ENCODE measurements around the gene SHD. TPM values are rescaled to one million over a fixed set of nuclear protein-coding genes. Genes with fewer than 3 reads are reported as not detected.
A peak's percentile ranks its signal among the peaks of the same experiment; 100 is the strongest.
"Not testable (repeated sequence)": the region's sequence is repeated elsewhere in the genome, so short reads cannot be mapped to it uniquely, and the experiment has no call there.

The SHD gene
- total RNA-seq, result not detected
- long read RNA-seq, result 0 reads

GRCh38 chr19:4278419-4279266, at the start of gene SHD:
Gene SHD, plus strand, starts transcription at chr19:4279266. Its CDS starts 798 bp downstream, at chr19:4280064.
- ATAC-seq (ENCODE audit: poor library complexity) (no peak), DNase-seq (no peak)
- intact Hi-C loops (cut with DNase I), result no loop called here

GRCh38 chr19:4230237-4230636, 48.8 kb upstream of the SHD start:
- intact Hi-C loops (cut with DNase I); ATAC-seq (ENCODE audit: poor library complexity); DNase-seq: not testable (repeated sequence)

GRCh38 chr19:4231521-4231920, 47.5 kb upstream of the SHD start:
- DNase-seq; ATAC-seq (ENCODE audit: poor library complexity); intact Hi-C loops (cut with DNase I): not testable (repeated sequence)

GRCh38 chr19:4232139-4232538, 46.9 kb upstream of the SHD start:
- intact Hi-C loops (cut with DNase I); ATAC-seq (ENCODE audit: poor library complexity); DNase-seq: not testable (repeated sequence)

GRCh38 chr19:4232614-4233281, 46.3 kb upstream of the SHD start:
- peak; percentile 13 for ATAC-seq (ENCODE audit: poor library complexity)
- intact Hi-C loops (cut with DNase I), result no loop called here
- DNase-seq, result no peak

- intact Hi-C loops (cut with DNase I), result no loop called here
- ATAC-seq (ENCODE audit: poor library complexity) (peak; percentile 50), DNase-seq (peak; percentile 65)
Observed at GRCh38 chr19:4233282-4233853, 45.7 kb upstream of the SHD start.

GRCh38 chr19:4234142-4234861, 44.8 kb upstream of the SHD start:
- no peak for DNase-seq
- ATAC-seq (ENCODE audit: poor library complexity), result no peak
- intact Hi-C loops (cut with DNase I), result no loop called here

- DNase-seq, result no peak
- intact Hi-C loops (cut with DNase I), result no loop called here
- ATAC-seq (ENCODE audit: poor library complexity), result no peak
Observed at GRCh38 chr19:4234862-4235201, 44.2 kb upstream of the SHD start.

GRCh38 chr19:4237510-4237909, 41.6 kb upstream of the SHD start:
- ATAC-seq (ENCODE audit: poor library complexity); intact Hi-C loops (cut with DNase I); DNase-seq: not testable (repeated sequence)

- DNase-seq (no peak), ATAC-seq (ENCODE audit: poor library complexity) (no peak)
- intact Hi-C loops (cut with DNase I), result no loop called here
Observed at GRCh38 chr19:4238831-4239230, 40.2 kb upstream of the SHD start.

GRCh38 chr19:4241824-4242430, 37.1 kb upstream of the SHD start:
- DNase-seq (no peak), ATAC-seq (ENCODE audit: poor library complexity) (no peak)
- intact Hi-C loops (cut with DNase I), result no loop called here

GRCh38 chr19:4245938-4246337, 33.1 kb upstream of the SHD start:
- ATAC-seq (ENCODE audit: poor library complexity); intact Hi-C loops (cut with DNase I); DNase-seq: not testable (repeated sequence)

- peak; percentile 99 for DNase-seq
- ATAC-seq (ENCODE audit: poor library complexity), result peak; percentile 99
- intact Hi-C loops (cut with DNase I), result no loop called here
Observed at GRCh38 chr19:4246767-4247593, 32.1 kb upstream of the SHD start, which contains the start of gene YJU2. Gene YJU2, plus strand, starts transcription at chr19:4247080. Its CDS starts 67 bp downstream, at chr19:4247147.

- ATAC-seq (ENCODE audit: poor library complexity) (no peak), DNase-seq (no peak)
- intact Hi-C loops (cut with DNase I), result no loop called here
Observed at GRCh38 chr19:4256563-4256962, 22.5 kb upstream of the SHD start.

GRCh38 chr19:4257025-4257424, 22.0 kb upstream of the SHD start:
- no peak for DNase-seq
- no peak for ATAC-seq (ENCODE audit: poor library complexity)
- intact Hi-C loops (cut with DNase I), result no loop called here

GRCh38 chr19:4258181-4258580, 20.9 kb upstream of the SHD start:
- ATAC-seq (ENCODE audit: poor library complexity), result no peak
- DNase-seq, result no peak
- intact Hi-C loops (cut with DNase I), result no loop called here

- intact Hi-C loops (cut with DNase I), result loop anchor here (10.0 kb wide), 1 partner anchor 144 kb away; the partner anchor contains the start of genes CHAF1A and SH3GL1
- DNase-seq (no peak), ATAC-seq (ENCODE audit: poor library complexity) (no peak)
Observed at GRCh38 chr19:4260613-4261191, 18.4 kb upstream of the SHD start.
